CD4-positive, alpha-beta T cell treated with Interleukin-1 beta for 1 hour (primary cell): Measurements from ENCODE around the gene PIM3.

ENCODE experiments used
- DNase-seq, 2 donors: peaks; one replicate each; pipeline ENCODE4 v3.0.0-alpha.2; 2020 to 2022

Gene PIM3

GRCh38 chr22:49960159-49961004 is at the start of gene PIM3:
Gene PIM3 (plus strand): TSS chr22:49960772. CDS start chr22:49960948, 176 bp downstream.
- peak; percentile 96 to 97 for DNase-seq

GRCh38 chr22:49911881-49912625 is 48.5 kb upstream of the PIM3 start:
- DNase-seq: no peak

GRCh38 chr22:49913026-49913425 is 47.5 kb upstream of the PIM3 start:
- DNase-seq: no peak

- no peak for DNase-seq
Observed at GRCh38 chr22:49913446-49913845, 47.1 kb upstream of the PIM3 start.

- DNase-seq: no peak
Observed at GRCh38 chr22:49914256-49914655, 46.3 kb upstream of the PIM3 start.

DNA sequence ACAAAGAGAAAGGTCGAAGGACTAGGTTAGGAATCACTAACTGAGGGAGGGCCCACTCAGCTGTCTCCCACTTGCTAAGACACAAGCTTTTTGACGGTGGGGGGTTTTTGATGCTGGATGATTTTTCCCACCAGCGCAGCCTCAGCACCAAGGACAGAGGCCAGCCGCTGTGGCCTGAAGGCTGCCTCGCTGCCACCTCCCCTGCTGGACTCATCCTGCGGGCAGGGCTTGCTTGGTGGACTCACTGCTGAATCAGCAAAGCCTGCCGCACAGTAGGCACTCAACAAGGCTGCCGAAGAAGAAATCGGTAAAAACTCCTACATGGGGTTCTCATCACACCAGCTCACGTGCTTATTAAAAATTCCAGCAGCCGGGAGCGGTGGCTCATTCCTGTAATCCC is 45.0 kb upstream of the PIM3 start:
- DNase-seq: no peak

DNA sequence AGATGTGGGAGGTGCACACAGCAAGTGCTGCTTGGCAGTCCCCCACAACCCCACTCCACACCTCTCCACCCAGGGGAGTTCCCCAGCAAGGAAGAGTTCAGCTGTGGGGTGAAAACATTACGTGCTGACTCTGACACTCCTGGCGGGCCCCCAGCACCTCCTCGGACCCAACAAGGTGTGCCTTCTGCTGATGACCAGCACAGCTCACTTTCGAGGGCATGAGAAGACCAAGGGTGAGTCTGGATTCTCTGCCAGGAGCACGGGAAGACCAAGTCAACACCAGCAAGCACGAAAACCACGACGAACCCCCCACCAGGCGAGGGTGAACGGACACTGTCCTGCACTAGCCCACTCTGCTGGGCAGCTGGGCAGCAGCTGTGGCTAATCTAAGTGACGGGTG is 43.7 kb upstream of the PIM3 start:
- DNase-seq: peak in 1 of 2 donors; percentile 16

GRCh38 chr22:49917974-49918910 is 42.3 kb upstream of the PIM3 start, which contains the start of the genes ALG12 and CRELD2:
Gene ALG12 (minus strand): TSS chr22:49918438. CDS start chr22:49913765, 4,673 bp downstream.
Gene CRELD2 (plus strand): TSS chr22:49918634. CDS start chr22:49918770, 136 bp downstream.
- peak; percentile 96 for DNase-seq

- no peak for DNase-seq
Observed at GRCh38 chr22:49918911-49919881, 41.4 kb upstream of the PIM3 start.

DNA sequence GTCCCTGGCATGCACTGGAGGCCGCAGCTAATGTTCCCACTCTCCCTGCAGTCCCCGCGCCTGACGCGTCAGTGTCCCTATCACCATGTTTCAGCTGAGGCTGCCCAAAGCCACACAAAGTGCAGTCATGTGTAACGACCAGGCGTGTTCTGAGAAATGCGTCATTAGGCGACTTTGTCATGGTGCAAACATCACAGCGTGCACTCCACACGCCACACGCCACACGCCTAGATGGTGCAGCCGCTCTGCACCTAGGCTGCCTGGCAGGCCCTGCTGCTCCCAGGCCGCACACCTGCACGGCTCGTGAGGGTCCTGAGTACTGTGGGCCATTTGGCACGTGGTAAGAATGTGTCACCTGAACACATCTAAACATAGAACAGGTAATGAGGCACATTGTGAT is 39.7 kb upstream of the PIM3 start:
- DNase-seq: no peak

DNA sequence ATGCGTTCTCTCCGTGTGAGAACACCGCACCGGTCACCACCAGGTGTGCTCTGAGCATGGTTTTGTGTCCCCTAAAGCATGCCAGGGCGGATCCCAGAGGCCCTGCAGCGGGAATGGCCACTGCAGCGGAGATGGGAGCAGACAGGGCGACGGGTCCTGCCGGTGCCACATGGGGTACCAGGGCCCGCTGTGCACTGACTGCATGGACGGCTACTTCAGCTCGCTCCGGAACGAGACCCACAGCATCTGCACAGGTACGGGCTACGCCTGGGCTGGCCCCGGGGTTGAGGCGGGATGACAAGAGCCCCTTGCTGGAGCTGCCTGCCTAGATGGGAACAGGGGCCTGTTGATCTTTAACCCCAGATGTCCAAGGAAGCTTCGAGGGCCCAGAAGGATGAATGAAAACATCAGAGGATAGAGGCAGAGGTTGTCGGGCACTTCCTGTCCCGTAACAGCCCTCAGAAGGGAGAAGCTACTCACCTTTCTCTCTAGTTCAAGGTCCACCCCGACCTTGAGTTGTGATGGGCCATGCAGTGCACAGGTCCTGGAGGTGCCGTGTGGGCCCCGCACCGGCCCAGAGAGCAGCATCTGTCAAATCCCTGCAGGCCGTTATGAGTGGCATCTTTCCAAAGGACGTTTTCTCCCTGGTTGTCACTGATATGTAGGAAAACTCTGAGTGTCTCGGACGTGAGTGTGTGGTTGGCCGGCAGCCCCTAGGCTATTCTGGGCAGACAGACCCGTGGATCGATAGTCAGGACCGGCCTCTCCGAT is 38.9 kb upstream of the PIM3 start:
- no peak for DNase-seq

DNA sequence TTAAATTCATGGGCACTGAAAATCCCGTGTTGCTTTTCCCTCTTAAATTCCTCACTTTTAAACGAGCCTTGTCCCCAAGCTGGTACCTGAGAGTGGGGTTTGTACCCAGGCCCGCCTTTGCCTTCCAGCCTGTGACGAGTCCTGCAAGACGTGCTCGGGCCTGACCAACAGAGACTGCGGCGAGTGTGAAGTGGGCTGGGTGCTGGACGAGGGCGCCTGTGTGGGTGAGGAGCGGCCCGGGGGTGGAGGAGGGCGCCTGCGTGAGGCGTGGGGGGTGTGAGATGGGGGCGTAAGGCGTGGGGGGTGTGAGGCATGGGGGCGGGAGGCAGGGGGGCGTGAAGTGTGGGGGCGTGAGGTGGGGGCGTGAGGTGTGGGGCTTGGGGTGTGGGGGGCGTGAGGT is 38.1 kb upstream of the PIM3 start:
- no peak for DNase-seq

DNA sequence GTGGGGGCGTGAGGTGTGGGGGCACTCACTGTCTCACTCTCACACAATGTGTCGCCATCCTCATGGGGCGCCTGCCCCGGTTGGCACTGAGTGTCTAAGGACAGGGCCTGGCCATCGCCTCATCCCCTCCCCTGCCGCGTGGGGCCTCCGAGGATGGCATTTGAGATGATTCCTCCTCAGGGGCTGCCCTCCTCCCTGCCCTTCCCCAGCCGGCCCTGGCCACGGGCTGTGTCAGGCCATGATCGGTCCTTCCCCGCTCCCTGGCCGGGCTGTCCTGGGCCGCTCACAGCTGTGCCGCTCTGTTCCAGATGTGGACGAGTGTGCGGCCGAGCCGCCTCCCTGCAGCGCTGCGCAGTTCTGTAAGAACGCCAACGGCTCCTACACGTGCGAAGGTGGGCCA is 37.6 kb upstream of the PIM3 start:
- no peak for DNase-seq

DNA sequence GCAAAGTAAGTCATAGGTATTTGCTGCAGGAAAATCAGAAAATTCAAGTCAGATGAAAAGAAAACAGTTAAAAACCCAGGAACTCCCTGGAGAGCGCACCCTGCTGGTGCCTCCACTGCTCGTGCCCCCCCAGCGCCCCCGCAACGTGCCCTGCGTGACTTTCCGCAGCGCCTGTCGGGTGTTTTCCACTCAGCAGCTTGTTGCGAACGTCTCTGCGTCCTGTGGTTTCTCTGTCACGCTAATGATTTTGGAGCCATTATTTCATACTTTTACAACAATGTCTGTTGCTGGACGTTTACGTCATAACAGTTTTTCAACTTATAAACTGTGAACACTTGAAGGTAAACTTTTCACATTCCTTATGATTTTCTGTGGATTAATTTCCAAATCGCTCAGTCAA is 37.1 kb upstream of the PIM3 start:
- peak; percentile 37 to 57 for DNase-seq

- DNase-seq: no peak
Observed at GRCh38 chr22:49924113-49924833, 36.3 kb upstream of the PIM3 start.

- DNase-seq: peak; percentile 86 to 89
Observed at GRCh38 chr22:49925525-49926128, 34.9 kb upstream of the PIM3 start.

DNA sequence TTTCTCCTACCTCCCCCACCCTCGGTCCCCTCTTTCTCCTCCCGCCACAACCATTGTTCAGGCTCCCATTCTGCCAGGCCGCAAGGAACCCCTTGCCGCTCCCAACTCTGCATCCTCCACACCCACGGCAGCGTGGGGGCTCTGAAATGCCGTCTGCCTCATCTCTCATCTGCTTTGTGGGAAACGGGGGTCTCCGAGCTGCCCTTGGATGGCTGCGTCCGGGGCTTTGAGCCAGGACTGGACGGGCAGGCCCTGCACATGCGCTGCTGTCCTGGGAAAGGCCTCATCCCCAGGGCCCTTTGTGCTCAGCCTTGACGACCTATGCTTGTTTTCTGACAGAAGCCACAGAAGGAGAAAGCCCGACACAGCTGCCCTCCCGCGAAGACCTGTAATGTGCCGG is 33.7 kb upstream of the PIM3 start:
- DNase-seq: no peak

DNA sequence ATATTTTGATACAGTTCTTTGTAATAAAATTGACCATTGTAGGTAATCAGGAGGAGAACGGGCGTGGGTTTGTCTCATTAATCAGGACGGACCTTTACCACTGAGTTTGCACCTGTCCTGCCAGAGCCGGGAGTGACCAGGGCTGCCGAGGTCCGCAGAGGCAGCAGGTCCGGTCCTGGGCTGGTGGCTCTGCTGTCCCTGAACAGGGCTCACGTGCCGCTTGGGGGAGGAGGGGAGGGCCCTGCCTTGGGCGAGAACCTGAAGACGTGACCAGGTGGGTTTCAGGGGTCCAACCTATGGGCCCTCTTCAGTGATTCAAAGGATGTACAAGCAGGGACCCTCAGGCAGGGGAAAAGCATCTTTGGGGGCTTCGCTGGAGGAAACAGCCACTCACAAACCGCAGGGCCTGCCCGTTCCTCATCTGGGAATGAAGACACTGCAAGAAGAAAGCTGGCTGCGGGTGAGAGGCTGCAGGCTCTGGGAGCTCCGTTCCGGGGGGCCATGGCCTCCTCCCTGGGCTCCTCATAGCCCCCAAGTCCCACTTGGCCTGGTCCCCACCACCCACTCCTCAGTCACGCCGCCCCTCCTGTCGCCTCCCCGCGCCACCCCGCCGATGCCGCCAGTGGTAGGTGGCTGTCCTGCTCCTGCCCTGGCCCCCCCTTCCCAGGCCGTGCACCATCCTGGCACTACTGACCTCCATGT is 32.9 kb upstream of the PIM3 start:
- no peak for DNase-seq

DNA sequence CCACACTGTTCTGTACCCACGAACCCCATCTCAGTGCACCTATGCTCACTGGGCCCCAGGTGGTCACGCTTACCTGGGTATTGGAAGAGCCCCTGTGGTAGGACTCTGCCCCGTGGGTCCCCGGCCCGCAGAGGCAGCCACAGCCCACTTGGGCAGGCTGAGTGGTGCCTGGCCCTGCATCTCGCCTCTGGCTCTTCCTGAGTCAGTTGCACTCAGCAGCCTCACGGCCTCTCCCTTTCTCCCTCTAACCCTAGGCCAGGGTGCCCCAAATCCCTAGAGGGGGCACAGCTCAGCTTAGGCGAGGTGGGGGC is 32.4 kb upstream of the PIM3 start:
- DNase-seq: no peak
